ENCODE measurements around the gene BIN2. TPM values are rescaled to one million over a fixed set of nuclear protein-coding genes. Genes with fewer than 3 reads are reported as not detected.
A peak's percentile ranks its signal among the peaks of the same experiment; 100 is the strongest.

BIN2 gene
- total and polyA plus RNA-seq, 10 of the 15 experiments (the other 5 are each of a cell fraction or from before 2014, with no cell fraction given): 8.6 to 42.9 (median 32.1) TPM

DNA sequence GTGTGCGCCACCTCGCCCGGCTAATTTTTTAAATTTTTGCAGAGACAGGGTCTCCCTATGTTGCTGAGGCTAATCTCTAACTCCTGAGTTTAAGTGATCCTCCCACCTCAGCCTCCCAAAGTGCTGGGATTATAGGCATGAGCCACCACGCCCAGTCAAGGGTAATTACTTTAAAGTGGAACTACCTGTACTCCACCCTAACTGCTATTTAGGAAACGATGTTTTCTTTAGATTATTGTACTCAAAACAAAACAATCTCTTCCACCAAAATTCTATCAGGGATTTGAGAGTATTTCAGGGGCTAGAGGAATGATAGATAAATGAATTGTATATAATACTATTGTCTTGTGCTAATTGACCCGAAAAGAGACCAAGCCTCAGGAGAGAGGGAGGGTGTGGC is 9.6 kb upstream of the BIN2 start:
- no peak for ATAC-seq
- H4K20me1 ChIP-seq (ENCODE audit: control insufficient read depth, insufficient read depth): no peaks in the 10 kb centered on the region
- POLR2A ChIA-PET: interaction anchor here (0.7 kb wide), 1 partner anchor 557 kb away, joined by 3 read pairs; no protein-coding TSS in a partner anchor
- DNase-seq (ENCODE audit: low read depth, low spot score): no peak
- CTCF ChIA-PET: interaction anchor here (4.9 kb wide), 1 partner anchor 7 kb away, joined by 27 read pairs; no protein-coding TSS in a partner anchor
- no peak overlapping the region for H3K4me3 ChIP-seq
- BruUV-seq (replicated peaks): no TSS peak
- no peak overlapping the region for H2AFZ ChIP-seq (ENCODE audit: control insufficient read depth, low read depth, low read length)
- peaks cover 13% of the 10 kb centered on the region for H3K4me1 ChIP-seq (ENCODE audit: control insufficient read depth, insufficient read depth, low read length)
- RAD21 ChIA-PET (ENCODE audit: unreplicated experiment): interaction anchor here (1.8 to 2.8 kb wide), 2 partner anchors 7 to 13 kb away, joined by 3 to 15 read pairs; no protein-coding TSS in a partner anchor
- H3K27ac ChIP-seq (ENCODE audit: control insufficient read depth, insufficient read depth): no peak overlapping the region
- H3K4me2 ChIP-seq (ENCODE audit: control insufficient read depth, insufficient read depth): no peak overlapping the region
- WGBS (ENCODE audit: insufficient coverage, insufficient replicate concordance, low lambda C conversion rate, missing lambda C conversion rate): 65% methylated on average over 6 of the region's 6 CpGs
- H3K9me3 ChIP-seq (replicated peaks; ENCODE audit: control insufficient read depth, insufficient read depth, low read length): no peaks in the 10 kb centered on the region
- H3K36me3 ChIP-seq (ENCODE audit: control insufficient read depth in 2 of 2, insufficient read depth in 2 of 2, low read length in 1 of 2): no peaks in the 10 kb centered on the region
- H3K79me2 ChIP-seq (ENCODE audit: control insufficient read depth, insufficient read depth, low read length): no peaks in the 10 kb centered on the region
- no peaks in the 10 kb centered on the region for H3K27me3 ChIP-seq (replicated peaks in 1 of 2; ENCODE audit: control insufficient read depth in 2 of 2, insufficient read depth in 2 of 2, low read length in 1 of 2)
- SMC1A ChIA-PET (ENCODE audit: uncharacterized antibody, unreplicated experiment): interaction anchor here (1.3 kb wide), 1 partner anchor 64 kb away, joined by 4 read pairs; no protein-coding TSS in a partner anchor
- no peak for TF ChIP-seq KAT2A (conservative IDR thresholded peaks at IDR 0.05; ENCODE audit: control insufficient read depth, low read depth, low read length)
- TF ChIP-seq, protein P1, sequence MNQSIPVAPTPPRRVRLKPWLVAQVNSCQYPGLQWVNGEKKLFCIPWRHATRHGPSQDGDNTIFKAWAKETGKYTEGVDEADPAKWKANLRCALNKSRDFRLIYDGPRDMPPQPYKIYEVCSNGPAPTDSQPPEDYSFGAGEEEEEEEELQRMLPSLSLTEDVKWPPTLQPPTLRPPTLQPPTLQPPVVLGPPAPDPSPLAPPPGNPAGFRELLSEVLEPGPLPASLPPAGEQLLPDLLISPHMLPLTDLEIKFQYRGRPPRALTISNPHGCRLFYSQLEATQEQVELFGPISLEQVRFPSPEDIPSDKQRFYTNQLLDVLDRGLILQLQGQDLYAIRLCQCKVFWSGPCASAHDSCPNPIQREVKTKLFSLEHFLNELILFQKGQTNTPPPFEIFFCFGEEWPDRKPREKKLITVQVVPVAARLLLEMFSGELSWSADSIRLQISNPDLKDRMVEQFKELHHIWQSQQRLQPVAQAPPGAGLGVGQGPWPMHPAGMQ (IDR thresholded peaks at IDR 0.05; ENCODE audit: borderline replicate concordance): no peak
- TF ChIP-seq HDGF (IDR thresholded peaks at IDR 0.05): no peak
- intact Hi-C loops (cut with micrococcal nuclease; ENCODE audit: unreplicated experiment) (no loop called here), in situ Hi-C loops (cut with MboI) (no loop called here)
- FAIRE-seq: no peak
- H3K9ac ChIP-seq (ENCODE audit: control insufficient read depth, insufficient read depth, low read length): no peak overlapping the region

DNA sequence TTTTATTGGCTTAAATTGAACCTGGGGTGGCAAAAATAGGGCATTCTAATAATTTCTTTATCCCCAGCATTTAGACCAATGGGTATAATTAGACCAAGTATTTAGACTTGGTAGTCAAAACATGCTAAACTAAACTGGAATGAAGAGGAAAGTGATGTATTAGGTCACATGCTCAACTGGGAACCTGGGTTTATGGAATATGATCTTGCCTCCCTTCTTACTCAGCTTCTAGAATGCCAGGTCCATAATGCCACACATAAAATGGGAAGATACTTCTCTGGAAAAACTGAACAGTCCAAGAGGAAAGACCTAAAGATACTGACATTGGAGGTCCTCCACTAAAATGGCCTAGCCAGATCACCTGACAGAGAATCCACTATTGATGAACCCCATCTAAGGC is 6.2 kb upstream of the BIN2 start:
- Histone ChIP-seq H4K20me1 (ENCODE audit: control insufficient read depth, insufficient read depth) (no peaks in the 10 kb centered on the region), H3K4me2 (ENCODE audit: control insufficient read depth, insufficient read depth) (peak overlapping the region; percentile 59; the same call in 1 of the 2 replicates), H3K4me1 (ENCODE audit: control insufficient read depth, insufficient read depth, low read length) (peaks cover 34% of the 10 kb centered on the region), H3K9ac (ENCODE audit: control insufficient read depth, insufficient read depth, low read length) (no peak overlapping the region), H3K4me3 (no peak overlapping the region), H3K9me3 (replicated peaks; ENCODE audit: control insufficient read depth, insufficient read depth, low read length) (no peaks in the 10 kb centered on the region), H3K79me2 (ENCODE audit: control insufficient read depth, insufficient read depth, low read length) (no peaks in the 10 kb centered on the region), H3K27me3 (replicated peaks in 1 of 2; ENCODE audit: control insufficient read depth in 2 of 2, insufficient read depth in 2 of 2, low read length in 1 of 2) (no peaks in the 10 kb centered on the region), H2AFZ (ENCODE audit: control insufficient read depth, low read depth, low read length) (no peak overlapping the region), H3K36me3 (ENCODE audit: control insufficient read depth in 2 of 2, insufficient read depth in 2 of 2, low read length in 1 of 2) (no peaks in the 10 kb centered on the region), H3K27ac (ENCODE audit: control insufficient read depth, insufficient read depth) (no peak overlapping the region)
- TF ChIP-seq, protein P2, sequence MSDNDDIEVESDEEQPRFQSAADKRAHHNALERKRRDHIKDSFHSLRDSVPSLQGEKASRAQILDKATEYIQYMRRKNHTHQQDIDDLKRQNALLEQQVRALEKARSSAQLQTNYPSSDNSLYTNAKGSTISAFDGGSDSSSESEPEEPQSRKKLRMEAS (IDR thresholded peaks at IDR 0.05; ENCODE audit: low read depth, low read length): no peak
- no peak for DNase-seq (ENCODE audit: low read depth, low spot score)
- no peak for FAIRE-seq
- no peak for ATAC-seq
- ChIA-PET SMC1A (ENCODE audit: uncharacterized antibody, unreplicated experiment) (interaction anchor here (0.7 to 2.1 kb wide), 3 partner anchors 11 to 16 kb away, joined by 4 to 10 read pairs (median 5); no protein-coding TSS in a partner anchor), CTCF (interaction anchor here (4.9 kb wide), 1 partner anchor 11 kb away, joined by 27 read pairs; no protein-coding TSS in a partner anchor), RAD21 (ENCODE audit: unreplicated experiment) (interaction anchor here (0.6 kb wide), 1 partner anchor 472 kb away, joined by 3 read pairs; no protein-coding TSS in a partner anchor), POLR2A (interaction anchor here (1.2 kb wide), 1 partner anchor 10 kb away, joined by 3 read pairs; no protein-coding TSS in a partner anchor)
- in situ Hi-C loops (cut with MboI) (no loop called here), intact Hi-C loops (cut with micrococcal nuclease; ENCODE audit: unreplicated experiment) (no loop called here)
- BruUV-seq (replicated peaks): no TSS peak
